ENCODE results near the gene PTPN2. TPM values are rescaled to one million over a fixed set of nuclear protein-coding genes. Genes with fewer than 3 reads are reported as not detected.

Gene PTPN2
- total and polyA plus RNA-seq, 2 donors (not counting 1 experiment from before 2014, with no cell fraction given) = 41.2 to 75.5 TPM

GRCh38 chr18:12872408-12872807 is 11.6 kb downstream of the PTPN2 start:
- Histone ChIP-seq H4K20me1 (ENCODE audit: control insufficient read depth, insufficient read depth, low read length, poor library complexity, severe bottlenecking) (peaks cover 57% of the 10 kb centered on the region), H3K4me1 (ENCODE audit: control insufficient read depth in 2 of 2, insufficient read depth in 2 of 2, low read length in 2 of 2) (peaks cover 19 to 20% of the 10 kb centered on the region in 2 donors), H3K4me3 (ENCODE audit: control extremely low read depth in 1 of 5, extremely low read depth in 1 of 5, insufficient read depth in 1 of 5, low read depth in 2 of 5, low read length in 4 of 5) (no peak overlapping the region), H3K27me3 (replicated peaks in 1 of 4; ENCODE audit: control extremely low read depth in 1 of 4, control insufficient read depth in 3 of 4, insufficient read depth in 4 of 4, low read length in 3 of 4) (no peaks in the 10 kb centered on the region), H3K79me2 (ENCODE audit: control insufficient read depth, insufficient read depth, low read length) (peaks cover 78% of the 10 kb centered on the region), H3K4me2 (replicated peaks; ENCODE audit: low read depth, low read length, poor library complexity, severe bottlenecking) (no peak overlapping the region), H3K9me3 (ENCODE audit: control extremely low read depth in 1 of 3, control insufficient read depth in 2 of 3, insufficient read depth in 1 of 3, low read length in 2 of 3) (peaks cover 0 to 8% (median 2%) of the 10 kb centered on the region in 3 donors), H3K36me3 (replicated peaks in 1 of 2; ENCODE audit: control extremely low read depth in 1 of 2, control insufficient read depth in 1 of 2, extremely low read depth in 1 of 2, insufficient read depth in 2 of 2, low read length in 1 of 2) (no peaks in the 10 kb centered on the region), H2AFZ (ENCODE audit: insufficient read depth, low read depth, low read length, poor library complexity, severe bottlenecking) (no peak overlapping the region), H3K27ac (ENCODE audit: low read length in 2 of 2) (no peak overlapping the region), H3K9ac (ENCODE audit: low read length) (no peak overlapping the region)
- Mint-ChIP-seq H3K27ac (no peak overlapping the region), H3K4me1 (peaks cover 39% of the 10 kb centered on the region), H3K27me3 (no peaks in the 10 kb centered on the region), H3K4me3 (no peak overlapping the region), H3K9me3 (ENCODE audit: insufficient read depth) (no peaks in the 10 kb centered on the region)
- no peak for DNase-seq
- ATAC-seq (ENCODE audit: low read depth) = no peak
- intact Hi-C loops (cut with micrococcal nuclease) = no loop called here
- CTCF ChIA-PET = no interaction called here
- 83% methylated on average over 2 of the region's 5 CpGs for WGBS (ENCODE audit: insufficient coverage)
- TF ChIP-seq EZH2 (IDR thresholded peaks at IDR 0.05; ENCODE audit: borderline replicate concordance, insufficient read depth, low read depth, low read length, poor library complexity, severe bottlenecking) = no peak
- TF ChIP-seq, protein P1, sequence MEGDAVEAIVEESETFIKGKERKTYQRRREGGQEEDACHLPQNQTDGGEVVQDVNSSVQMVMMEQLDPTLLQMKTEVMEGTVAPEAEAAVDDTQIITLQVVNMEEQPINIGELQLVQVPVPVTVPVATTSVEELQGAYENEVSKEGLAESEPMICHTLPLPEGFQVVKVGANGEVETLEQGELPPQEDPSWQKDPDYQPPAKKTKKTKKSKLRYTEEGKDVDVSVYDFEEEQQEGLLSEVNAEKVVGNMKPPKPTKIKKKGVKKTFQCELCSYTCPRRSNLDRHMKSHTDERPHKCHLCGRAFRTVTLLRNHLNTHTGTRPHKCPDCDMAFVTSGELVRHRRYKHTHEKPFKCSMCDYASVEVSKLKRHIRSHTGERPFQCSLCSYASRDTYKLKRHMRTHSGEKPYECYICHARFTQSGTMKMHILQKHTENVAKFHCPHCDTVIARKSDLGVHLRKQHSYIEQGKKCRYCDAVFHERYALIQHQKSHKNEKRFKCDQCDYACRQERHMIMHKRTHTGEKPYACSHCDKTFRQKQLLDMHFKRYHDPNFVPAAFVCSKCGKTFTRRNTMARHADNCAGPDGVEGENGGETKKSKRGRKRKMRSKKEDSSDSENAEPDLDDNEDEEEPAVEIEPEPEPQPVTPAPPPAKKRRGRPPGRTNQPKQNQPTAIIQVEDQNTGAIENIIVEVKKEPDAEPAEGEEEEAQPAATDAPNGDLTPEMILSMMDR (IDR thresholded peaks at IDR 0.05) = no peak
- POLR2A ChIA-PET = no interaction called here

- no peak overlapping the region for H3K4me2 ChIP-seq (replicated peaks; ENCODE audit: low read depth, low read length, poor library complexity, severe bottlenecking)
- H3K36me3 ChIP-seq (replicated peaks in 1 of 2; ENCODE audit: control extremely low read depth in 1 of 2, control insufficient read depth in 1 of 2, extremely low read depth in 1 of 2, insufficient read depth in 2 of 2, low read length in 1 of 2) = no peaks in the 10 kb centered on the region
- H3K27me3 Mint-ChIP-seq = no peaks in the 10 kb centered on the region
- H3K9me3 Mint-ChIP-seq (ENCODE audit: insufficient read depth) = no peaks in the 10 kb centered on the region
- H3K79me2 ChIP-seq (ENCODE audit: control insufficient read depth, insufficient read depth, low read length) = peaks cover 88% of the 10 kb centered on the region
- H3K9me3 ChIP-seq (ENCODE audit: control extremely low read depth in 1 of 3, control insufficient read depth in 2 of 3, insufficient read depth in 1 of 3, low read length in 2 of 3) = peaks cover 0 to 8% (median 2%) of the 10 kb centered on the region in 3 donors
- no peak overlapping the region for H3K27ac Mint-ChIP-seq
- H3K9ac ChIP-seq (ENCODE audit: low read length) = no peak overlapping the region
- 98% methylated on average over 8 of the region's 12 CpGs for WGBS (ENCODE audit: insufficient coverage)
- ChIA-PET POLR2A (no interaction called here), CTCF (no interaction called here)
- no peak overlapping the region for H2AFZ ChIP-seq (ENCODE audit: insufficient read depth, low read depth, low read length, poor library complexity, severe bottlenecking)
- no peak for TF ChIP-seq EZH2 (IDR thresholded peaks at IDR 0.05; ENCODE audit: borderline replicate concordance, insufficient read depth, low read depth, low read length, poor library complexity, severe bottlenecking)
- TF ChIP-seq, protein P1 (IDR thresholded peaks at IDR 0.05) = no peak
- H3K4me3 ChIP-seq (ENCODE audit: control extremely low read depth in 1 of 5, extremely low read depth in 1 of 5, insufficient read depth in 1 of 5, low read depth in 2 of 5, low read length in 4 of 5) = no peak overlapping the region
- DNase-seq (no peak), ATAC-seq (ENCODE audit: low read depth) (no peak)
- intact Hi-C loops (cut with micrococcal nuclease) = no loop called here
- H3K27ac ChIP-seq (ENCODE audit: low read length in 2 of 2) = no peak overlapping the region
- peaks cover 0 to under 1% of the 10 kb centered on the region in 2 donors for H3K4me1 ChIP-seq (ENCODE audit: control insufficient read depth in 2 of 2, insufficient read depth in 2 of 2, low read length in 2 of 2)
- H3K4me3 Mint-ChIP-seq = no peak overlapping the region
- peaks cover 44% of the 10 kb centered on the region for H4K20me1 ChIP-seq (ENCODE audit: control insufficient read depth, insufficient read depth, low read length, poor library complexity, severe bottlenecking)
- peaks cover 30% of the 10 kb centered on the region for H3K4me1 Mint-ChIP-seq
- no peaks in the 10 kb centered on the region for H3K27me3 ChIP-seq (replicated peaks in 1 of 4; ENCODE audit: control extremely low read depth in 1 of 4, control insufficient read depth in 3 of 4, insufficient read depth in 4 of 4, low read length in 3 of 4)
Measured at GRCh38 chr18:12868576-12868975, 15.5 kb downstream of the PTPN2 start.

Data from B cell (primary cell).